ENCODE data around the gene CARD6. TPM values are rescaled to one million over a fixed set of nuclear protein-coding genes. Genes with fewer than 3 reads are reported as not detected.

Gene CARD6
- total and polyA plus RNA-seq, 2 of the 8 experiments (the other 6 are each of a cell fraction or from before 2014, with no cell fraction given) = 0.41 to 0.50 TPM

GRCh38 chr5:40829748-40830533 lies 11.2 kb upstream of the CARD6 start:
- no peak overlapping the region for H3K56ac ChIP-seq (replicated peaks; ENCODE audit: insufficient read length, low read depth, low read length)
- FAIRE-seq (no peak), DNase-seq (ENCODE audit: low read depth in 1 of 2, low spot score in 2 of 2) (no peak)
- H2AK5ac ChIP-seq (ENCODE audit: low read depth, low read length) = no peak overlapping the region
- H3K4ac ChIP-seq (replicated peaks; ENCODE audit: insufficient read length, low read depth, low read length) = no peak overlapping the region
- no peak overlapping the region for H3K4me3 ChIP-seq (ENCODE audit: extremely low read depth in 1 of 4, insufficient read depth in 2 of 4, low read depth in 3 of 4, low read length in 4 of 4)
- no peak overlapping the region for H2BK5ac ChIP-seq (ENCODE audit: low read depth, low read length)
- 89% methylated on average over 13 of the region's 13 CpGs; no CpG with 5 or more reads in 1 of the 2 experiments for WGBS, 2 experiments (ENCODE audit: extremely low coverage in 1 of 2, insufficient coverage in 1 of 2, insufficient read length in 1 of 2, insufficient replicate concordance in 2 of 2, low coverage in 1 of 2, low lambda C conversion rate in 2 of 2, missing lambda C conversion rate in 1 of 2)
- H3K9ac ChIP-seq (replicated peaks in 1 of 4; ENCODE audit: extremely low read depth in 1 of 4, low read depth in 3 of 4, low read length in 3 of 4) = no peak overlapping the region
- no peak overlapping the region for H2BK20ac ChIP-seq (ENCODE audit: low read length)
- H3K23me2 ChIP-seq (ENCODE audit: low read depth, low read length) = peaks cover 6% of the 10 kb centered on the region; the same call in 1 of the 2 replicates
- no peak overlapping the region for H3K23ac ChIP-seq (ENCODE audit: insufficient read length)
- no peak overlapping the region for H3K27ac ChIP-seq (ENCODE audit: low read depth, low read length)
- H2BK12ac ChIP-seq (ENCODE audit: low read depth, low read length) = no peak overlapping the region
- H4K8ac ChIP-seq (ENCODE audit: extremely low read depth, insufficient read depth, low read length) = no peak overlapping the region
- ChIA-PET CTCF (ENCODE audit: partially characterized antibody) (interaction anchor here (0.7 kb wide), 1 partner anchor 63 kb away, joined by 3 read pairs; no protein-coding TSS in a partner anchor), POLR2A (ENCODE audit: partially characterized antibody) (interaction anchor here (0.7 to 16.9 kb wide), 24 partner anchors 6 to 1863 kb away, joined by 3 to 372 read pairs (median 4); partner anchors contain the start of genes CARD6 and PTGER4)
- TF ChIP-seq RXRA (IDR thresholded peaks at IDR 0.05; ENCODE audit: insufficient read depth, low read depth, low read length) = no peak
- TF ChIP-seq CBX5 (IDR thresholded peaks at IDR 0.05; ENCODE audit: low read depth, low read length) = no peak
- no peak for TF ChIP-seq JUN (IDR thresholded peaks at IDR 0.05; ENCODE audit: low read depth, low read length)
- TF ChIP-seq, protein P1, sequence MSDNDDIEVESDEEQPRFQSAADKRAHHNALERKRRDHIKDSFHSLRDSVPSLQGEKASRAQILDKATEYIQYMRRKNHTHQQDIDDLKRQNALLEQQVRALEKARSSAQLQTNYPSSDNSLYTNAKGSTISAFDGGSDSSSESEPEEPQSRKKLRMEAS (IDR thresholded peaks at IDR 0.05) = no peak
- no peak for TF ChIP-seq HDAC6 (IDR thresholded peaks at IDR 0.05; ENCODE audit: low read depth, low read length)
- peak; percentile 90; the same call in 1 of the 2 replicates for TF ChIP-seq POLR2AphosphoS5 (IDR thresholded peaks at IDR 0.05; ENCODE audit: low read depth, low read length)
- peak; percentile 17 to 73; a peak in 2 of 3 replicates for TF ChIP-seq POLR2A (IDR thresholded peaks at IDR 0.05; ENCODE audit: control extremely low read depth in 1 of 2, low read depth in 2 of 2, low read length in 2 of 2)
- no peak for TF ChIP-seq BRCA1 (IDR thresholded peaks at IDR 0.05; ENCODE audit: low read depth, low read length)
- TF ChIP-seq EP300 (IDR thresholded peaks at IDR 0.05; ENCODE audit: borderline replicate concordance in 1 of 2, low read depth in 2 of 2, low read length in 2 of 2) = no peak
- TF ChIP-seq JUND (IDR thresholded peaks at IDR 0.05; ENCODE audit: low read length) = no peak
- no peak for TF ChIP-seq TCF12 (IDR thresholded peaks at IDR 0.05; ENCODE audit: low read depth, low read length)
- H3K9me3 ChIP-seq (ENCODE audit: insufficient read depth in 2 of 2, low read depth in 1 of 2, low read length in 1 of 2) = no peaks in the 10 kb centered on the region
- peaks cover 17 to 46% of the 10 kb centered on the region in 2 experiments for H3K79me2 ChIP-seq (ENCODE audit: control insufficient read depth in 1 of 2, insufficient read depth in 2 of 2, low read length in 2 of 2)
- H3K4me2 ChIP-seq (ENCODE audit: insufficient read depth in 1 of 2, low read depth in 2 of 2, low read length in 2 of 2) = no peak overlapping the region
- peaks cover 51 to 88% (median 78%) of the 10 kb centered on the region in 4 experiments for H3K36me3 ChIP-seq (ENCODE audit: control insufficient read depth in 2 of 4, insufficient read depth in 4 of 4, low read length in 3 of 4)
- H2BK120ac ChIP-seq (replicated peaks; ENCODE audit: low read depth, low read length) = no peak overlapping the region
- H3K4me1 ChIP-seq (replicated peaks in 1 of 4; ENCODE audit: control insufficient read depth in 3 of 4, insufficient read depth in 4 of 4, low read length in 3 of 4) = peaks cover 0 to 7% (median 1%) of the 10 kb centered on the region in 4 experiments; a peak in 2 of 7 replicates
- H4K5ac ChIP-seq (ENCODE audit: insufficient read length, low read depth, low read length) = no peak overlapping the region
- H4K20me1 ChIP-seq (replicated peaks in 1 of 2; ENCODE audit: control insufficient read depth in 1 of 2, insufficient read depth in 2 of 2, low read length in 2 of 2) = peaks cover 11 to 31% of the 10 kb centered on the region in 2 experiments
- no peak overlapping the region for H3K14ac ChIP-seq (ENCODE audit: insufficient read length)
- no peak overlapping the region for H2AFZ ChIP-seq (ENCODE audit: low read length)
- H3K27me3 ChIP-seq (replicated peaks in 1 of 4; ENCODE audit: control insufficient read depth in 3 of 4, extremely low read depth in 1 of 4, insufficient read depth in 3 of 4, low read length in 3 of 4) = no peaks in the 10 kb centered on the region
- no peak overlapping the region for H4K91ac ChIP-seq (replicated peaks; ENCODE audit: insufficient read length, low read length)
- no peak overlapping the region for H2BK15ac ChIP-seq (ENCODE audit: low read length)
- no peak overlapping the region for H3K18ac ChIP-seq (ENCODE audit: extremely low read depth, low read length)
- 0 out of 2 replicates have a peak, but pooled peaks cover 2% of the 10 kb centered on the region for H3K79me1 ChIP-seq (ENCODE audit: low read depth, low read length)

Data from H1 (cell line).